ENCODE data around the gene EIF2B1. TPM values are rescaled to one million over a fixed set of nuclear protein-coding genes. Genes with fewer than 3 reads are reported as not detected.

EIF2B1 gene
- total RNA-seq, 1 experiment from 2014 or later, result 59.8 TPM

- Histone ChIP-seq H2AFZ (ENCODE audit: low read length) (no peak overlapping the region), H2AK5ac (ENCODE audit: insufficient read length, low read length) (no peak overlapping the region), H2BK15ac (ENCODE audit: low read depth, low read length) (no peak overlapping the region), H4K5ac (ENCODE audit: insufficient read length, low read depth, low read length) (no peak overlapping the region), H3K18ac (ENCODE audit: insufficient read length, low read depth, low read length) (no peak overlapping the region), H3K4ac (ENCODE audit: low read depth, low read length) (no peak overlapping the region), H3K79me1 (ENCODE audit: insufficient read depth, low read depth, low read length, poor library complexity, severe bottlenecking) (no peaks in the 10 kb centered on the region), H2BK5ac (ENCODE audit: insufficient read length, low read length) (no peak overlapping the region), H4K8ac (replicated peaks; ENCODE audit: insufficient read length, low read depth, low read length) (no peak overlapping the region), H2BK12ac (ENCODE audit: insufficient read length, low read depth, low read length) (no peak overlapping the region), H3K9ac (ENCODE audit: extremely low read depth, insufficient read length, low read length) (no peak overlapping the region), H2BK120ac (ENCODE audit: low read depth, low read length, poor library complexity, severe bottlenecking) (no peak overlapping the region), H3T11ph (ENCODE audit: low read length) (no peak overlapping the region), H3K9me3 (ENCODE audit: control insufficient read depth, low read depth, low read length) (no peaks in the 10 kb centered on the region), H4K20me1 (ENCODE audit: control insufficient read depth, insufficient read depth, insufficient read length) (no peaks in the 10 kb centered on the region), H3K23ac (ENCODE audit: insufficient read length, low read depth, low read length) (no peak overlapping the region), H3K56ac (ENCODE audit: insufficient read length, low read depth, low read length) (no peak overlapping the region), H3K27me3 (ENCODE audit: insufficient read depth, low read length) (no peaks in the 10 kb centered on the region), H3K27ac (ENCODE audit: insufficient read length, low read depth, low read length) (no peak overlapping the region), H3K4me2 (ENCODE audit: insufficient read depth, insufficient read length, low read length) (no peak overlapping the region), H2BK20ac (ENCODE audit: low read depth, low read length, poor library complexity, severe bottlenecking) (no peak overlapping the region), H3K4me1 (ENCODE audit: insufficient read depth, low read length) (no peaks in the 10 kb centered on the region), H3K14ac (ENCODE audit: insufficient read depth, low read length) (no peak overlapping the region), H3K79me2 (ENCODE audit: insufficient read depth, low read length) (no peaks in the 10 kb centered on the region), H4K91ac (ENCODE audit: insufficient read length, low read depth, low read length) (no peak overlapping the region), H3K23me2 (ENCODE audit: insufficient read length, low read depth, low read length, poor library complexity, severe bottlenecking) (no peaks in the 10 kb centered on the region)
- DNase-seq, result no peak
- no peak overlapping the region for H3K4me3 Mint-ChIP-seq
- H3K36me3 Mint-ChIP-seq (ENCODE audit: insufficient read depth in 1 of 3, low read depth in 3 of 3), result peaks cover 11 to 50% (median 39%) of the 10 kb centered on the region in 3 experiments; a peak in 6 of 7 replicates
- no peak for TF ChIP-seq CTCF (conservative IDR thresholded peaks at IDR 0.05)
- no peak overlapping the region for H3K27ac Mint-ChIP-seq
- H3K4me1 Mint-ChIP-seq, result no peaks in the 10 kb centered on the region
- no peaks in the 10 kb centered on the region for H3K27me3 Mint-ChIP-seq (ENCODE audit: low read depth)
- no peaks in the 10 kb centered on the region for H3K9me3 Mint-ChIP-seq
- no CpG with 5 or more reads among the region's 5 CpGs for WGBS (ENCODE audit: extremely low coverage, insufficient read length, low lambda C conversion rate)
These were observed 26.7 kb upstream of the EIF2B1 start for GRCh38 chr12:123659996-123660727.
